Thoracic aorta (tissue), 2 donors: ENCODE measurements around the gene PARD3. TPM values are rescaled to one million over a fixed set of nuclear protein-coding genes. Genes with fewer than 3 reads are reported as not detected.

Experiments used
- ATAC-seq: fragments of 150-250 bp; one replicate; pipeline ENCODE4 v1.8.0; 2017; ENCODE audit warnings: low read depth; ENCODE audit not compliant: insufficient number of reproducible peaks, low FRiP score
- DNase-seq: peaks from one replicate; pipeline ENCODE4 v3.0.0-alpha.2; 2020; ENCODE audit warnings: low spot score
- H3K27ac ChIP-seq, 2 donors: fragments of 200-600 bp; sonication (generic); 1 replicate in 1 of 2; 2 replicates in 1 of 2; pipeline ENCODE4 v1.5.1; 2016; ENCODE audit warnings: mild to moderate bottlenecking in 2 of 2, moderate library complexity in 2 of 2
- H3K27me3 ChIP-seq: fragments of 200-600 bp; sonication (generic); replicated peaks from 2 replicates; pipeline ENCODE4 v1.6.0; 2016; ENCODE audit warnings: mild to moderate bottlenecking; ENCODE audit not compliant: insufficient read depth
- H3K36me3 ChIP-seq: fragments of 200-600 bp; sonication (generic); one replicate; pipeline ENCODE4 v1.5.1; 2016
- H3K4me1 ChIP-seq, 2 donors: fragments of 200-600 bp; sonication (generic); 1 replicate in 1 of 2; 2 replicates in 1 of 2; pipeline versions ENCODE4 v1.5.1 to v1.6.0; 2016; ENCODE audit warnings: low read depth in 2 of 2, mild to moderate bottlenecking in 1 of 2; ENCODE audit not compliant: control insufficient read depth in 1 of 2
- H3K4me3 ChIP-seq: fragments of 200-600 bp; sonication (generic); 2 replicates; pipeline ENCODE4 v1.5.1; 2016; ENCODE audit warnings: mild to moderate bottlenecking
- H3K9me3 ChIP-seq: fragments of 200-600 bp; sonication (generic); 2 replicates; pipeline ENCODE4 v1.5.1; 2016
- CTCF ChIP-seq: fragments of 200-600 bp; sonication (generic); IDR thresholded peaks from one replicate; pipeline ENCODE4 v1.5.1; 2019; ENCODE audit warnings: antibody characterized with exemption
- total RNA-seq, 2 donors: library from RNA; depleted of rRNA; stranded (reverse); fragments of >200 nt; gene quantifications; one replicate each; pipeline versions ENCODE4 v1.1.0 to v1.2.3, GENCODE V29; 2016

Gene PARD3
- total RNA-seq, 2 donors from 2014 or later = 16.7 to 34.5 TPM

DNA sequence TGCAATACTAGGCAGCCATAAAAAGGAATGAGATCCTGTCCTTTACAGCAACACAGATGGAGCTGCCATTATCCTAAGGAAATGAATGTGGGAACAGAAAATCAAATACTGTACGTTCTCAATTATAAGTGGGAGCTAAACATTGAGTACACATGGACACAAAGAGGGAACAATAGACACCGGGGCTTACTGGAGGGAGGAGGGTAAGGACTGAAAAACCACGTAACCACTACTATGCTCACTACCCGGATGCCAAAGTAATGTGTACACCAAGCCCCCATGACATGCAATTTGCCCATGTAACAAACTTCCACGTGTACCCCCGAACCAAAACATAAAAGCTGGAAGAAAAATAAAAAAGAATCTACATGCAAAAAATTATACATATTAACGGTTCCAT, 587.0 kb downstream of the PARD3 start:
- ATAC-seq (no peak), DNase-seq (no peak)
- H3K27ac ChIP-seq = no peak overlapping the region
- H3K9me3 ChIP-seq = no peaks in the 10 kb centered on the region
- H3K4me1 ChIP-seq = no peaks in the 10 kb centered on the region
- no peaks in the 10 kb centered on the region for H3K27me3 ChIP-seq
- no peak overlapping the region for H3K4me3 ChIP-seq
- H3K36me3 ChIP-seq = no peaks in the 10 kb centered on the region
- no peak for TF ChIP-seq CTCF

DNA sequence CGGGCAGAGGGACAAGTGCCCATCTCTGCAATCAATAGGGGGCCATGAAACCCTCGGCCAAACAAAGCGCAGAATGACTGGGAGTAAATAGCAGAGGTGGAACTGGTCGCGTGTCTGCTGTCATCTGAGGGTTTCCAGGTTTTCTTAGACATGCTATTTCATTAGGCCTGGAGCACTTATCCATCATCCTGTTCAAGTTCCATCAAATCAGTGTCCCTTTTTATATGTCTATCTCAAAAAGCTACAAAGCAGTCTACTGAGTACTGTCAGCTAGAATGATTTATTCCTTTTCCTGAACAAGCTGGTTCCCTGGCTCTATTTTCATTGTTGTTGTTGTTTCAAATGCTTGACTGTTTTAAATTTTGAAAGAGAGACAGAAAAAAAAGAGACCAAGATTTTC, 590.5 kb downstream of the PARD3 start:
- H3K4me3 ChIP-seq = no peak overlapping the region
- TF ChIP-seq CTCF = no peak
- no peaks in the 10 kb centered on the region for H3K36me3 ChIP-seq
- no peak overlapping the region for H3K27ac ChIP-seq
- ATAC-seq = no peak
- H3K4me1 ChIP-seq = no peaks in the 10 kb centered on the region
- DNase-seq = no peak
- H3K27me3 ChIP-seq = no peaks in the 10 kb centered on the region
- H3K9me3 ChIP-seq = no peaks in the 10 kb centered on the region

DNA sequence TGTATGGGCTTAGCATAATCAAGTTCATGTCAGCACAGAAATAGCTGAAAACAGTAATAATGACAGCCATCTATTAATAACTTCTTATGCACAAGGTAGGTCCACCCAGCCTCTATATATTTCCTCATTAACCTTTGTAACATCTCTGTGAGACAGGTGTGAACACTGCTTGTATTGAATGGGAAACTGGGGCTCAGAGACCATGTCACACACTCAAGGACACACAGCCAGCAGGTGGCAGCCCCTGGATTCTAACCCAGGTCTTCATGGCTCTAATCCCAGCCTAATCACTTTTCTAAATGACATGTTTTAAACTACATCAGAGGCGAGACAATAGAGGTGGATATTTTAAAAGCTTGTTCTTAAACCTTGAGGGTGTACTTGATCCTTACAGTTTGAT, 591.4 kb downstream of the PARD3 start:
- H3K4me1 ChIP-seq = no peaks in the 10 kb centered on the region
- TF ChIP-seq CTCF = no peak
- ATAC-seq = no peak
- H3K27me3 ChIP-seq = no peaks in the 10 kb centered on the region
- no peaks in the 10 kb centered on the region for H3K36me3 ChIP-seq
- H3K9me3 ChIP-seq = no peaks in the 10 kb centered on the region
- no peak overlapping the region for H3K27ac ChIP-seq
- no peak overlapping the region for H3K4me3 ChIP-seq
- no peak for DNase-seq

GRCh38 chr10:34222359-34222758, 592.7 kb downstream of the PARD3 start:
- ATAC-seq = no peak
- no peaks in the 10 kb centered on the region for H3K4me1 ChIP-seq
- H3K4me3 ChIP-seq = no peak overlapping the region
- no peaks in the 10 kb centered on the region for H3K27me3 ChIP-seq
- no peak for DNase-seq
- no peak for TF ChIP-seq CTCF
- no peak overlapping the region for H3K27ac ChIP-seq
- H3K9me3 ChIP-seq = no peaks in the 10 kb centered on the region
- no peaks in the 10 kb centered on the region for H3K36me3 ChIP-seq

GRCh38 chr10:34219753-34220548, 595.1 kb downstream of the PARD3 start:
- ATAC-seq (no peak), DNase-seq (no peak)
- H3K27ac ChIP-seq = no peak overlapping the region
- no peaks in the 10 kb centered on the region for H3K27me3 ChIP-seq
- TF ChIP-seq CTCF = no peak
- H3K9me3 ChIP-seq = no peaks in the 10 kb centered on the region
- no peak overlapping the region for H3K4me3 ChIP-seq
- H3K4me1 ChIP-seq = no peaks in the 10 kb centered on the region
- H3K36me3 ChIP-seq = no peaks in the 10 kb centered on the region
